SK-N-MC (cell line): Measurements from ENCODE around the gene INSL6.

Experiments used
- DNase-seq: peaks from one replicate; pipeline ENCODE4 v3.0.0-alpha.2; 2011; ENCODE audit warnings: low read depth, low spot score
- H3K27ac ChIP-seq: fragments of 200-600 bp; sonication (generic); 2 replicates; pipeline ENCODE4 v1.5.1; 2016; ENCODE audit warnings: mixed run types
- H3K36me3 ChIP-seq: fragments of 200-600 bp; sonication (generic); 2 replicates; pipeline ENCODE4 v1.6.1; 2017; ENCODE audit warnings: antibody characterized with exemption, low read length, mixed read lengths; ENCODE audit not compliant: insufficient read depth
- H3K4me3 ChIP-seq: fragments of 200-600 bp; sonication (generic); 2 replicates; pipeline ENCODE4 v1.5.1; 2016
- H3K9ac ChIP-seq: fragments of 200-600 bp; sonication (generic); 2 replicates; pipeline ENCODE4 v1.8.0; 2017; ENCODE audit warnings: mixed run types, mixed read lengths; ENCODE audit not compliant: insufficient read length
- H3K9me3 ChIP-seq: fragments of 200-600 bp; sonication (generic); 2 replicates; pipeline ENCODE4 v1.6.1; 2017; ENCODE audit warnings: low read depth, mild to moderate bottlenecking, antibody characterized with exemption, low read length, moderate library complexity, mixed read lengths
- EZH2 ChIP-seq: fragments of 200-600 bp; sonication (generic); IDR thresholded peaks from one replicate; pipeline ENCODE4 v1.6.1; 2017; ENCODE audit warnings: antibody characterized with exemption
- FOXP2 ChIP-seq: optimal IDR thresholded peaks from 2 replicates; pipeline ENCODE3; 2011; ENCODE audit warnings: mild to moderate bottlenecking, moderate library complexity; ENCODE audit not compliant: insufficient read depth; ENCODE audit errors: extremely low read length, control extremely low read depth
- POLR2AphosphoS5 ChIP-seq: IDR thresholded peaks from 2 replicates; pipeline ENCODE4 v1.6.1; 2012; ENCODE audit warnings: mild to moderate bottlenecking, low read depth, low read length, borderline replicate concordance

The INSL6 gene

DNA sequence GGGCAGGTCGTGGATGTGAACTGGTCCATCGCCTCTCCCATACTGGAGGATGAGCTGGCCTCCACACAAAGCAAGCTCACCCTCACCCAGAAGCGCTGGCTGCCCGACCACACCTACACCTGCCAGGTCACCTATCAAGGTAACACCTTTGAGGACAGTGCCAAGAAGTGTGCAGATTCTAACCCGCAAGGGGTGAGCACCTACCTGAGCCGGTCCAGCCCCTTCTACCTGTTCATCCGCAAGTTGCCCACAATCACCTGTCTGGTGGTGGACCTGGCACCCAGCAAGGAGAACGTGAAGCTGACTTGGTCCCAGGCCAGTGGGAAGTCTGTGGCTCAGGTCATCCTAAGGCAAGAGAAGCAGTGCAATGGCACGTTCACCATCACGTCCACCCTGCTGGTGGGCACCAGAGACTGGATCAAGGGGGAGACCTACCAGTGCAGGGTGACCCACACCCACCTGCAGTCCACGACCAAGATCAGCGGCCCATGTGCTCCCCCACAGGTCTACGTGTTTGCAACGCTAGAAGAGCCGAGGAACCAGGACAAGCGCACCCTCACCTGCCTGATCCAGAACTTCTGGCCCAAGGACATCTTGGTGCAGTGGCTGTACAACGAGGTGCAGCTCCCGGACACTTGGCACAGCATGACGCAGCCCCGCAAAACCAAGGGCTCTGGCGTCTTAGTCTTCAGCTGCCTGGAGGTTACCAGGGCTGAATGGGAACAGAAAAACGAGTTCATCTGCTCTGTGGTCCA, 71.3 kb downstream of the INSL6 start:
- Histone ChIP-seq H3K27ac (no peak overlapping the region), H3K9me3 (no peaks in the 10 kb centered on the region), H3K36me3 (peaks cover 7% of the 10 kb centered on the region; the same call in 1 of the 2 replicates), H3K4me3 (no peak overlapping the region), H3K9ac (no peak overlapping the region)
- TF ChIP-seq EZH2 (no peak), POLR2AphosphoS5 (no peak), FOXP2 (no peak)
- no peak for DNase-seq
